GM12865 (cell line): ENCODE data around the gene OGDH.

ENCODE experiments used
- DNase-seq: peaks from one replicate; pipeline ENCODE4 v3.0.0; 2010; ENCODE audit warnings: low read depth
- H3K4me3 ChIP-seq: 2 replicates; pipeline ENCODE4 v1.5.1; 2011; ENCODE audit warnings: mild to moderate bottlenecking, low read depth, low read length, control low read depth
- TF ChIP-seq, protein P1 (sequence below): IDR thresholded peaks from 2 replicates; pipeline ENCODE4 v1.5.1; 2011; ENCODE audit warnings: low read length, control low read depth, low read depth, inconsistent platforms; ENCODE audit not compliant: insufficient read depth; ENCODE audit errors: missing control alignments

The OGDH gene

DNA sequence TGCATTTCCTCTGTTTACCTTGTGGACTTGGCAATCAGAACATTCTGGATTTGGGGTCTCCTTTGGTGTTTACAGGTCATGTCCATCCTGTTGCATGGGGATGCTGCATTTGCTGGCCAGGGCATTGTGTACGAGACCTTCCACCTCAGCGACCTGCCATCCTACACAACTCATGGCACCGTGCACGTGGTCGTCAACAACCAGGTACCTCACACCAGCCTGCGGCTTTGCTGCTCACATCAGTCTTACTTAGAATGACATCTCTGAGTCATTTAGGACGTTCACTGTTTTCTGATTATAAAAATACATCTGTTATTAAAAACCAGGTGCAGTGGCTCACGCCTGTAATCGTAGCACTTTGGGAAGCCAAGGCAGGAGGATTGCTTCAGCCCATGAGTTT is 75.2 kb downstream of the OGDH start:
- TF ChIP-seq, protein P1, sequence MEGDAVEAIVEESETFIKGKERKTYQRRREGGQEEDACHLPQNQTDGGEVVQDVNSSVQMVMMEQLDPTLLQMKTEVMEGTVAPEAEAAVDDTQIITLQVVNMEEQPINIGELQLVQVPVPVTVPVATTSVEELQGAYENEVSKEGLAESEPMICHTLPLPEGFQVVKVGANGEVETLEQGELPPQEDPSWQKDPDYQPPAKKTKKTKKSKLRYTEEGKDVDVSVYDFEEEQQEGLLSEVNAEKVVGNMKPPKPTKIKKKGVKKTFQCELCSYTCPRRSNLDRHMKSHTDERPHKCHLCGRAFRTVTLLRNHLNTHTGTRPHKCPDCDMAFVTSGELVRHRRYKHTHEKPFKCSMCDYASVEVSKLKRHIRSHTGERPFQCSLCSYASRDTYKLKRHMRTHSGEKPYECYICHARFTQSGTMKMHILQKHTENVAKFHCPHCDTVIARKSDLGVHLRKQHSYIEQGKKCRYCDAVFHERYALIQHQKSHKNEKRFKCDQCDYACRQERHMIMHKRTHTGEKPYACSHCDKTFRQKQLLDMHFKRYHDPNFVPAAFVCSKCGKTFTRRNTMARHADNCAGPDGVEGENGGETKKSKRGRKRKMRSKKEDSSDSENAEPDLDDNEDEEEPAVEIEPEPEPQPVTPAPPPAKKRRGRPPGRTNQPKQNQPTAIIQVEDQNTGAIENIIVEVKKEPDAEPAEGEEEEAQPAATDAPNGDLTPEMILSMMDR = no peak
- DNase-seq = no peak
- no peak overlapping the region for H3K4me3 ChIP-seq

DNA sequence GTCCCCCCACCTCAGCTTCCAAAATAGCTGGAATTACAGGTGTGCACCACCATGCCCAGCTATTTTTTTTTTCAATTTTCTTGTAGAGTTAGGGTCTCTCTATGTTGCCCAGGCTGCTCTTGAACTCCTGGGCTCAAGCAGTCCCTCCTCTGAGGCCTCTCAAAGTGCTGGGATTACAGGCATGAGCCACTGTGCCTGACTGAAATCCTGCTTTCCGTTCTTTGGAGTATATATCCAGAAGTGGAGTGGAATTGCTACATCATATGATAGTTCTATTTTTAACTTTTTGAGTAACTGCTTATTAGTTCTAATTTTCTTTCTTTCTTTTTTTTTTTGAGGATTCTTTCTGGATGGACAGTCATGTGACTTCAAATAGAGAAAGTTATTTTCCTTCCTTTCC is 79.3 kb downstream of the OGDH start:
- no peak overlapping the region for H3K4me3 ChIP-seq
- DNase-seq = no peak
- TF ChIP-seq, protein P1 = no peak

DNA sequence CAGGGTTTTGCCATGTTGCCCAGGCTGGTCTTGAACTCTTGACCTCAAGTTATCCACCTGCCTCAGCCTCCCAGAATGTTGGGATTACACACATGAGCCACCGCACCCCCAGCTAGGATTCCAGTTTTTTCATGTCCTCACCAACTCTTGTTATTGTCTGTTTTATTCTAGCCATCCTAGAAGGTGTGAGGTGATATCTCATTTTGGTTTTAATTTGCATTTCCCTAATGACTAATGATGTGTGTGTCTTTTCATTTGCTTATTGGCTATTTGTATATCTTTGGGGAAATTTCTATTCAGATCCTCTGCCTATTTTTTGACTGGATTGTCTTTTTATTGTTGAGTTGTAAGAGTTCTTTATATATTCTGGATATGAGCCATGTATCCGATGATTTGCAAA is 83.0 kb downstream of the OGDH start:
- TF ChIP-seq, protein P1 = no peak
- no peak overlapping the region for H3K4me3 ChIP-seq
- DNase-seq = no peak

GRCh38 chr7:44693641-44694313 is 87.3 kb downstream of the OGDH start:
- TF ChIP-seq, protein P1 = no peak
- no peak for DNase-seq
- H3K4me3 ChIP-seq = no peak overlapping the region

DNA sequence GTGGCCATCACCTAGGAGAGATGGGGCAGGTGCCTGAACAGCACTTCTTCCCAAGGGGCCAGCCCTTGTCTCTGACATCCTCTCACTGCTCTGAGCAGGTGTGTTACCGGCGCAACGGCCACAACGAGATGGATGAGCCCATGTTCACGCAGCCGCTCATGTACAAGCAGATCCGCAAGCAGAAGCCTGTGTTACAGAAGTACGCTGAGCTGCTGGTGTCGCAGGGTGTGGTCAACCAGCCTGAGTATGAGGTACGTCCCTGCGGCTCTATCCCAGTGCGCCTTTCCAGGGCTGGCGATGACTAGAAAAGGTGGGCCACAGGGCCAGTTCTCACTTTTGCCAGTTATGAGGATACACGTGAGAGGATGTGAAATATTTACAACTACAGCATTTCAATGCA is 87.9 kb downstream of the OGDH start:
- TF ChIP-seq, protein P1 = no peak
- no peak overlapping the region for H3K4me3 ChIP-seq
- DNase-seq = no peak

DNA sequence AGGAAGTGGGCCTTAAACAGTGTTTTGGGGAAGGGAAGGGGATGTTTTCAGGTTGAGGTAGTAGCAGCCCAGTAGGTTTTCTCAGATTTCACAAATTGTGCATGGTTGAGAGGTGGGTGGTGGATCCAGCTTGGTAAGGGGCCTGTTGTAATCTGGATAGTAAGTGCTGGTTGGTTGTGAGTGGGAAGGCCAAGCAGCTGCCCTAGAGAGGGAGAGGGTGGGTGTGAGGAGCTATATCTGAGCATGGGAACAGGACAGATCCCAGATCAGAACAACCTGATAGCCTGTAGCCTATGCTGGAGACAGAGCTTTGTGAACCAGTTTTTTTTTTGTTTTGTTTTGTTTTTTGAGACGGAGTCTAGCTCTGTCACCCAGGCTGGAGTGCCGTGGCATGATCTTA is 88.3 kb downstream of the OGDH start:
- H3K4me3 ChIP-seq = no peak overlapping the region
- TF ChIP-seq, protein P1 = no peak
- no peak for DNase-seq

DNA sequence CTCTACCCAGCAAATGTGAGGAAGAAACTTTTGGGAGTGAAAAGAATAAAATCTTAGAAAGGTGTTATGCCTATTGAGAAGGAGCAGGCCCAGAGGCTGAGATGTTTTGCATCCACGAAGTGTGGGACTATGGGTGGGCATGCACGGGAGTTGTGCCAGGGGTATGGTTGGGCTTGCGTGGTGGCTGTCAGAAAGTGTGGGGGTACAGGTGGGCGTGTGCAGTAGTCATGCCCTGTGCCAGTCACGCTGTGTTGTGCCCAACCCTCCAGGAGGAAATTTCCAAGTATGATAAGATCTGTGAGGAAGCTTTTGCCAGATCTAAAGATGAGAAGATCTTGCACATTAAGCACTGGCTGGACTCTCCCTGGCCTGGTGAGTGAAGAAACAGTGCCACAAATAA is 89.3 kb downstream of the OGDH start:
- no peak overlapping the region for H3K4me3 ChIP-seq
- no peak for DNase-seq
- TF ChIP-seq, protein P1 = no peak
